Activated T-cell treated with anti-CD3 and anti-CD28 coated beads, Interleukin-2, amount 50 U/mL, for 72 hours (primary cell): ENCODE results near the gene SCAF4. TPM values are rescaled to one million over a fixed set of nuclear protein-coding genes. Genes with fewer than 3 reads are reported as not detected.
A peak's percentile ranks its signal among the peaks of the same experiment; 100 is the strongest.
"Not testable (repeated sequence)": the region's sequence is repeated elsewhere in the genome, so short reads cannot be mapped to it uniquely, and the experiment has no call there.

Experiments
- ATAC-seq, 2 donors: fragments of 150-1000 bp; cut with Tn5 transposase; replicated peaks in 1 of 2; 2 replicates each; pipeline ENCODE4 v1.10.0; 2021; ENCODE audit warnings: moderate library complexity in 2 of 2, mild to moderate bottlenecking in 1 of 2
- DNase-seq, 2 donors: peaks; one replicate each; pipeline ENCODE4 v3.0.0; 2021 to 2022; ENCODE audit warnings: mixed read lengths in 1 of 2
- H3K27ac Mint-ChIP-seq: one replicate; pipeline ENCODE4 v1.8.0; 2022; ENCODE audit warnings: mild to moderate bottlenecking, moderate library complexity, mixed read lengths
- H3K27me3 Mint-ChIP-seq: one replicate; pipeline ENCODE4 v1.8.0; 2022; ENCODE audit warnings: low read depth, mixed read lengths
- H3K36me3 Mint-ChIP-seq, 2 donors: one replicate each; pipeline ENCODE4 v1.8.0; 2022; ENCODE audit warnings: mixed read lengths in 2 of 2, mild to moderate bottlenecking in 1 of 2; ENCODE audit not compliant: insufficient read depth in 2 of 2
- H3K4me1 Mint-ChIP-seq: one replicate; pipeline ENCODE4 v1.8.0; 2022; ENCODE audit warnings: low read depth, mixed read lengths
- H3K4me3 Mint-ChIP-seq, 2 donors: one replicate each; pipeline ENCODE4 v1.8.0; 2022; ENCODE audit warnings: mild to moderate bottlenecking in 2 of 2, mixed read lengths in 2 of 2, moderate library complexity in 2 of 2
- H3K9me3 Mint-ChIP-seq, 2 donors: one replicate each; pipeline ENCODE4 v1.8.0; 2022; ENCODE audit warnings: mixed read lengths in 2 of 2
- total RNA-seq, 2 donors: library from RNA; stranded (reverse); gene quantifications; one replicate each; pipeline ENCODE4 v1.2.3, GENCODE V29; 2022

Gene SCAF4
- total RNA-seq, 2 donors from 2014 or later = 44.7 to 46.0 TPM

DNA sequence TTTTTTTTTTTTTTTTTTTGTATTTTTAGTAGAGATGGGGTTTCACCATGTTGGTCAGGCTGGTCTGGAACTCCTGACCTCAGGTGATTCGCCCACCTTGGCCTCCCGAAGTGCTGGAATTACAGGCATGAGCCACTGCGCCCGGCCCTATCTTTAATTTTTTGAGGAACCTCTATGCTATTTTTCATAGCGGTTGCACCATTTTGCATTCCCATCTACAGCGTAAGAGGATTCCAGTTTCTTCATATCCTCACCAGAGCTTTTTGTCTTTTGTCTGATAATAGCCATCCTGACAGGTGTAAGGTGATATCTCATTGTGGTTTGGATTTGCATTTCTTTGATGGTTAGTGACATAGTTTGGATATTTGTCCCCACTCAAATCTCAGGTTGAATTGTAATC is 100.0 kb downstream of the SCAF4 start:
- not testable (repeated sequence) for H3K9me3 Mint-ChIP-seq, DNase-seq, H3K4me1 Mint-ChIP-seq, H3K27ac Mint-ChIP-seq, H3K27me3 Mint-ChIP-seq, H3K36me3 Mint-ChIP-seq, H3K4me3 Mint-ChIP-seq, ATAC-seq

- H3K4me1 Mint-ChIP-seq = no peaks in the 10 kb centered on the region
- peaks cover 10% of the 10 kb centered on the region for H3K27me3 Mint-ChIP-seq
- no peak overlapping the region for H3K4me3 Mint-ChIP-seq
- ATAC-seq (no peak), DNase-seq (no peak)
- H3K36me3 Mint-ChIP-seq = no peaks in the 10 kb centered on the region
- H3K9me3 Mint-ChIP-seq = peaks cover 0 to 1% of the 10 kb centered on the region in 2 donors
- no peak overlapping the region for H3K27ac Mint-ChIP-seq
Observed at GRCh38 chr21:31629972-31630711, 101.8 kb downstream of the SCAF4 start.

DNA sequence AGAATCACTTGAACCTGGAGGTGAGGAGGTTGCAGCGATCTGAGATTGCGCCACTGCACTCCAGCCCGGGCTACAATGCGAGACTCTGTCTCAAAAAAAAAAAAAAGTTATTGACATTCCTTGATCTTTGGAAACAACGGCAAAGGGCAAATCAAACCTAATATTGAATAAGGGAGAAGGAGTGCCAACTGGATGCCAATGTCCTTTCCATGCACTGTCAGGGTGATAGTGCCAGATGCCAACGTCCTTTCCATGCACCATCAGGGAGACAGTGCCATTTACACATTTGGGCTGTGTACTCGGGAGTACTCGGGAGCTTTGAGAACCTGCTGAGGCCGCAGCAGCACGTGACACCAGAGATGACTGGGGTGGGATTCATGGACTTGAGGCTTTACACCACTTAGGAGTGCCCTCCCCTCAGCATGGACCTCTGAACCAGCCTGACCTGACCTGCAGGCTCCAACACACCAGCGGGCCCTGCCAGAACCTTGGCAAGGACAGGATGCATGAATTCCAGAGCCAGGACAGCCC is 106.9 kb downstream of the SCAF4 start:
- Mint-ChIP-seq H3K27me3 (peaks cover 8% of the 10 kb centered on the region), H3K9me3 (no peaks in the 10 kb centered on the region), H3K36me3 (no peaks in the 10 kb centered on the region), H3K4me1 (peaks cover 14% of the 10 kb centered on the region), H3K4me3 (no peak overlapping the region), H3K27ac (no peak overlapping the region)
- no peak for DNase-seq
- ATAC-seq = no peak

- no peaks in the 10 kb centered on the region for H3K9me3 Mint-ChIP-seq
- H3K27ac Mint-ChIP-seq = no peak overlapping the region
- ATAC-seq (no peak), DNase-seq (no peak)
- H3K4me1 Mint-ChIP-seq = peaks cover 14% of the 10 kb centered on the region
- no peaks in the 10 kb centered on the region for H3K36me3 Mint-ChIP-seq
- no peak overlapping the region for H3K4me3 Mint-ChIP-seq
- H3K27me3 Mint-ChIP-seq = peaks cover 5% of the 10 kb centered on the region
Observed at GRCh38 chr21:31624181-31624580, 107.7 kb downstream of the SCAF4 start.

- Mint-ChIP-seq H3K36me3 (peaks cover 0 to under 1% of the 10 kb centered on the region in 2 donors), H3K4me1 (peaks cover 14% of the 10 kb centered on the region), H3K27me3 (peaks cover 5% of the 10 kb centered on the region), H3K27ac (no peak overlapping the region), H3K4me3 (no peak overlapping the region), H3K9me3 (peaks cover 0 to 2% of the 10 kb centered on the region in 2 donors)
- DNase-seq (no peak), ATAC-seq (no peak)
Observed at GRCh38 chr21:31623664-31624063, 108.3 kb downstream of the SCAF4 start.

- peaks cover 0 to 3% of the 10 kb centered on the region in 2 donors for H3K9me3 Mint-ChIP-seq
- ATAC-seq = no peak
Observed at GRCh38 chr21:31622397-31622796, 109.5 kb downstream of the SCAF4 start.

More at GRCh38 chr21:31622397-31622796, 109.5 kb downstream of the SCAF4 start:
- Mint-ChIP-seq H3K36me3 (peaks cover 0 to 2% of the 10 kb centered on the region in 2 donors), H3K27ac (peak overlapping the region; percentile 13), H3K4me1 (peaks cover 14% of the 10 kb centered on the region), H3K4me3 (peak overlapping the region; percentile 1 to 5), H3K27me3 (no peaks in the 10 kb centered on the region)
- DNase-seq = no peak

Other genes with a start within 250 kb of the SCAF4 start
- gene SOD1, start 72.4 kb downstream of the SCAF4 start, total RNA-seq = 100 to 1,000 TPM; 106 to 114 TPM
- gene HUNK, start 140.9 kb upstream of the SCAF4 start, total RNA-seq = under 1 TPM in 1 of 2 donors, not detected in 1; 0.35 TPM